ENCODE data around the gene RFX6. TPM values are rescaled to one million over a fixed set of nuclear protein-coding genes. Genes with fewer than 3 reads are reported as not detected.

The RFX6 gene
- total RNA-seq, 4 donors from 2014 or later = not detected

- no peak for DNase-seq (ENCODE audit: low spot score in 2 of 2)
- no peak overlapping the region for H3K4me3 ChIP-seq (ENCODE audit: low read depth, poor library complexity, severe bottlenecking)
- intact Hi-C loops (cut with DNase I; ENCODE audit: low total_unique reads) = no loop called here
- WGBS, 2 donors = 65 to 73% methylated on average over 6 of the region's 6 CpGs
- no peak for TF ChIP-seq POLR2A (IDR thresholded peaks at IDR 0.05)
- TF ChIP-seq, protein P1, sequence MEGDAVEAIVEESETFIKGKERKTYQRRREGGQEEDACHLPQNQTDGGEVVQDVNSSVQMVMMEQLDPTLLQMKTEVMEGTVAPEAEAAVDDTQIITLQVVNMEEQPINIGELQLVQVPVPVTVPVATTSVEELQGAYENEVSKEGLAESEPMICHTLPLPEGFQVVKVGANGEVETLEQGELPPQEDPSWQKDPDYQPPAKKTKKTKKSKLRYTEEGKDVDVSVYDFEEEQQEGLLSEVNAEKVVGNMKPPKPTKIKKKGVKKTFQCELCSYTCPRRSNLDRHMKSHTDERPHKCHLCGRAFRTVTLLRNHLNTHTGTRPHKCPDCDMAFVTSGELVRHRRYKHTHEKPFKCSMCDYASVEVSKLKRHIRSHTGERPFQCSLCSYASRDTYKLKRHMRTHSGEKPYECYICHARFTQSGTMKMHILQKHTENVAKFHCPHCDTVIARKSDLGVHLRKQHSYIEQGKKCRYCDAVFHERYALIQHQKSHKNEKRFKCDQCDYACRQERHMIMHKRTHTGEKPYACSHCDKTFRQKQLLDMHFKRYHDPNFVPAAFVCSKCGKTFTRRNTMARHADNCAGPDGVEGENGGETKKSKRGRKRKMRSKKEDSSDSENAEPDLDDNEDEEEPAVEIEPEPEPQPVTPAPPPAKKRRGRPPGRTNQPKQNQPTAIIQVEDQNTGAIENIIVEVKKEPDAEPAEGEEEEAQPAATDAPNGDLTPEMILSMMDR (IDR thresholded peaks at IDR 0.05) = no peak
Measured at GRCh38 chr6:116966675-116967576, 89.9 kb downstream of the RFX6 start.

- no peak overlapping the region for H3K4me3 ChIP-seq (ENCODE audit: low read depth, poor library complexity, severe bottlenecking)
- no peak for TF ChIP-seq POLR2A (IDR thresholded peaks at IDR 0.05)
- TF ChIP-seq, protein P1 (IDR thresholded peaks at IDR 0.05) = no peak
- WGBS, 2 donors = 21 to 34% methylated on average over 5 of the region's 5 CpGs
- intact Hi-C loops (cut with DNase I; ENCODE audit: low total_unique reads) = no loop called here
- no peak for DNase-seq (ENCODE audit: low spot score in 2 of 2)
Measured at GRCh38 chr6:116969211-116969863, 92.3 kb downstream of the RFX6 start.

DNA sequence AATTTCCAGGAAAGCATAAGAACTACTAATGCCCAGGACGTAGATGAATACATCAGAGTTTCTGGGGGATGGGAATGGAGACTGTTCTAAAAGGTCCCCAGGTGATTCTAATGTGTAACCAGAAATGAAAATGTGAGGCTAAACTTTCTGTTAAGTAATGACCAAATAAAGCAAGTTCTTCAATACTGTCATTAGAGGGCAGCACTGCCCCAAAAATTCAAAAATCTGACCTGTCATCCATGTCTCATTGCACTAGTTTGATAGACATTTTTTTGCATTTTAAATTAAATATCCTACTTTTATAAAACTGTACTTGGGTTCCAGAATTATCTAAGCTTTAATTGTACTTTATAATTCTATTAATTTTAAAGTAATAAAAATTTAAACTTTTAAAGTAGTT is 94.9 kb downstream of the RFX6 start:
- DNase-seq (ENCODE audit: low spot score in 2 of 2) = no peak
- intact Hi-C loops (cut with DNase I; ENCODE audit: low total_unique reads) = no loop called here
- TF ChIP-seq POLR2A (IDR thresholded peaks at IDR 0.05) = no peak
- TF ChIP-seq, protein P1 (IDR thresholded peaks at IDR 0.05) = no peak
- no peak overlapping the region for H3K4me3 ChIP-seq (ENCODE audit: low read depth, poor library complexity, severe bottlenecking)
- 0 to 3% methylated on average over 1 of the region's 1 CpG for WGBS, 2 donors

DNA sequence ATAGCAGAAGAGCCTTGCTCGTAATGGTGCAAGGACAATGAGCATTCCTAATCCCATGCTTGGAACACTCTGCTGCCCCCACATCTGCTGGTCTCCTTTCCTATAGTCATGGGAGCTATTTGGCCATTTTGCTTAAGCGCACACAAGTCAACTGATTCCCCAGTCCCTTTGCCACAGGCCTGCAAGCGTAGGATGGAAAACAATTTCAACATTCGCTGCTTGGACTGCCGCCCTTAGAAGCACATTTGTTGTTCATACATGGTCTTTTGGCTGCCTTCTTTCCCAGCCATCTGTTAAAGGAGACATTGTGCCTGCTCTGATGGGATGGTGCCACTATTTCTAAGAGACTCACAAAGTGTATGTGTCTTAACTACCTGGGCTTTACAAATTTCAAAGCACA is 96.9 kb downstream of the RFX6 start:
- no peak overlapping the region for H3K4me3 ChIP-seq (ENCODE audit: low read depth, poor library complexity, severe bottlenecking)
- peak; percentile 64 to 86 for DNase-seq (ENCODE audit: low spot score in 2 of 2)
- 54 to 58% methylated on average over 5 of the region's 5 CpGs for WGBS, 2 donors
- no peak for TF ChIP-seq POLR2A (IDR thresholded peaks at IDR 0.05)
- TF ChIP-seq, protein P1 (IDR thresholded peaks at IDR 0.05) = no peak
- intact Hi-C loops (cut with DNase I; ENCODE audit: low total_unique reads) = no loop called here

- WGBS, 2 donors = 46 to 50% methylated on average over 5 of the region's 5 CpGs
- no peak overlapping the region for H3K4me3 ChIP-seq (ENCODE audit: low read depth, poor library complexity, severe bottlenecking)
- no peak for TF ChIP-seq POLR2A (IDR thresholded peaks at IDR 0.05)
- TF ChIP-seq, protein P1 (IDR thresholded peaks at IDR 0.05) = no peak
- intact Hi-C loops (cut with DNase I; ENCODE audit: low total_unique reads) = no loop called here
- DNase-seq (ENCODE audit: low spot score in 2 of 2) = no peak
Measured at GRCh38 chr6:116974526-116975316, 97.7 kb downstream of the RFX6 start.
